GM12878 (cell line): ENCODE measurements around the gene PRKCZ. TPM values are rescaled to one million over a fixed set of nuclear protein-coding genes. Genes with fewer than 3 reads are reported as not detected.

ENCODE experiments used
- ATAC-seq: fragments of 200-7000 bp; cut with Tn5 transposase; 3 replicates; pipeline ENCODE4 v1.9.1; 2020; ENCODE audit warnings: mild to moderate bottlenecking, moderate library complexity
- BruUV-seq: library from RNA; stranded (reverse); fragments of 400-500 nt; replicated peaks from 2 replicates; lab custom pipeline; 2021; lab: Mats Ljungman, UMichigan
- CTCF ChIA-PET: fragments of 300-600 bp; sonication (Branson Sonifier 250); formaldehyde crosslinking; extraction: SDS; loops from one replicate; lab custom pipeline; 2021; ENCODE audit warnings: inconsistent platforms; lab: Yijun Ruan, JAX
- POLR2A ChIA-PET: fragments of 350-600 bp; formaldehyde crosslinking; extraction: SDS; loops from one replicate; lab custom pipeline; 2021; ENCODE audit warnings: inconsistent platforms; lab: Charles Lee
- RAD21 ChIA-PET: fragments of 300-600 bp; sonication (Branson Sonifier 250); formaldehyde crosslinking; loops from one replicate; lab custom pipeline; 2023; ENCODE audit warnings: antibody characterized with exemption; ENCODE audit not compliant: unreplicated experiment; lab: Charles Lee
- SMC1A ChIA-PET: fragments of 300-600 bp; sonication (Branson Sonifier 250); formaldehyde crosslinking; loops from one replicate; lab custom pipeline; 2023; ENCODE audit not compliant: unreplicated experiment, uncharacterized antibody; lab: Charles Lee
- DNase-seq: peaks from one replicate; pipeline ENCODE4 v3.0.0-alpha.2; 2011; ENCODE audit warnings: low read depth, low spot score
- FAIRE-seq: peaks from 3 replicates; lab custom pipeline; 2011; peaks lifted over from hg19 to GRCh38; lab: Jason Lieb, UNC
- H2AFZ ChIP-seq: 2 replicates; pipeline ENCODE4 v1.6.0; 2011; ENCODE audit warnings: low read depth, low read length, control low read depth; ENCODE audit not compliant: control insufficient read depth
- H3K27ac ChIP-seq: 2 replicates; pipeline ENCODE4 v1.5.1; 2011; ENCODE audit warnings: control low read depth; ENCODE audit not compliant: control insufficient read depth, insufficient read depth
- H3K27me3 ChIP-seq, 2 experiments: replicated peaks in 1 of 2; 2 replicates each; pipeline versions ENCODE4 v1.6.0 to v1.6.1; 2011; ENCODE audit warnings: low read length in 1 of 2; ENCODE audit not compliant: control insufficient read depth in 2 of 2, insufficient read depth in 2 of 2
- H3K36me3 ChIP-seq, 2 experiments: 2 replicates each; pipeline ENCODE4 v1.5.1; 2011; ENCODE audit warnings: low read length in 1 of 2; ENCODE audit not compliant: control insufficient read depth in 2 of 2, insufficient read depth in 2 of 2
- H3K4me1 ChIP-seq: 2 replicates; pipeline ENCODE4 v1.6.1; 2011; ENCODE audit warnings: mild to moderate bottlenecking, low read length, moderate library complexity, mixed read lengths; ENCODE audit not compliant: control insufficient read depth, insufficient read depth
- H3K4me2 ChIP-seq: 2 replicates; pipeline ENCODE4 v1.6.0; 2011; ENCODE audit warnings: control low read depth; ENCODE audit not compliant: control insufficient read depth, insufficient read depth
- H3K4me3 ChIP-seq: fragments of 200-600 bp; sonication (generic); 2 replicates; pipeline ENCODE4 v1.5.1; 2016
- H3K79me2 ChIP-seq: 2 replicates; pipeline ENCODE4 v1.6.0; 2011; ENCODE audit warnings: low read length; ENCODE audit not compliant: control insufficient read depth, insufficient read depth
- H3K9ac ChIP-seq: 2 replicates; pipeline ENCODE4 v1.8.0; 2011; ENCODE audit warnings: low read length, control low read depth, mixed read lengths; ENCODE audit not compliant: control insufficient read depth, insufficient read depth
- H3K9me3 ChIP-seq: replicated peaks from 3 replicates; pipeline ENCODE4 v1.5.1; 2011; ENCODE audit warnings: mild to moderate bottlenecking, low read length; ENCODE audit not compliant: control insufficient read depth, insufficient read depth
- H4K20me1 ChIP-seq: 2 replicates; pipeline ENCODE4 v1.6.0; 2011; ENCODE audit not compliant: control insufficient read depth, insufficient read depth
- ASH2L ChIP-seq: fragments of 300-600, 200-600 bp; sonication (generic); IDR thresholded peaks from 2 replicates; pipeline ENCODE4 v1.6.1; 2017; ENCODE audit warnings: low read depth, mild to moderate bottlenecking, borderline replicate concordance
- CBX5 ChIP-seq: sonication (generic); IDR thresholded peaks from 2 replicates; pipeline ENCODE4 v1.6.1; 2016; ENCODE audit warnings: low read depth, moderate library complexity, mild to moderate bottlenecking, inconsistent platforms
- CREM ChIP-seq: IDR thresholded peaks from 2 replicates; pipeline ENCODE4 v1.6.1; 2014; ENCODE audit warnings: antibody characterized with exemption, low read depth
- FOXK2 ChIP-seq: fragments of 450-650 bp; IDR thresholded peaks from 2 replicates; pipeline ENCODE4 v1.6.1; 2017; ENCODE audit warnings: mild to moderate bottlenecking, moderate library complexity
- MYC ChIP-seq: IDR thresholded peaks from 2 replicates; pipeline ENCODE4 v1.6.1; 2011; ENCODE audit warnings: mild to moderate bottlenecking, low read length, moderate library complexity, inconsistent platforms; ENCODE audit not compliant: insufficient read depth, insufficient replicate concordance, insufficient read length, severe bottlenecking
- NKRF ChIP-seq: fragments of 450-650 bp; conservative IDR thresholded peaks from 2 replicates; pipeline ENCODE4 v1.6.1; 2017; ENCODE audit warnings: mild to moderate bottlenecking, moderate library complexity
- PML ChIP-seq: IDR thresholded peaks from 2 replicates; pipeline ENCODE4 v1.6.1; 2012; ENCODE audit warnings: low read length, inconsistent platforms
- RUNX3 ChIP-seq: IDR thresholded peaks from 2 replicates; pipeline ENCODE4 v1.6.1; 2012; ENCODE audit warnings: low read length, inconsistent platforms
- SREBF2 ChIP-seq: IDR thresholded peaks from 2 replicates; pipeline ENCODE4 v1.6.1; 2012; ENCODE audit warnings: mild to moderate bottlenecking, low read length
- STAT1 ChIP-seq: fragments of 450-650 bp; conservative IDR thresholded peaks from 2 replicates; pipeline ENCODE4 v1.6.1; 2014; ENCODE audit warnings: antibody characterized with exemption, mild to moderate bottlenecking
- TCF12 ChIP-seq: IDR thresholded peaks from 2 replicates; pipeline ENCODE4 v1.6.1; 2011; ENCODE audit warnings: low read depth, mild to moderate bottlenecking, low read length
- ZNF384 ChIP-seq: IDR thresholded peaks from 2 replicates; pipeline ENCODE4 v1.6.1; 2012; ENCODE audit warnings: low read depth, mild to moderate bottlenecking, low read length, improper control_type of control experiment, borderline replicate concordance
- WGBS: methylation state at CpG from one replicate; pipeline ENCODE4 v1.1.6; 2016; ENCODE audit warnings: low lambda C conversion rate; ENCODE audit not compliant: insufficient replicate concordance, insufficient coverage; ENCODE audit errors: missing lambda C conversion rate; 5-methylcytosine and 5-hydroxymethylcytosine counted together
- in situ Hi-C: fragments of 300-500 bp; cut with MboI; formaldehyde crosslinking; loops from 9 replicates; pipeline ENCODE4 v1.14.3; 2018; ENCODE audit warnings: mixed read lengths
- intact Hi-C: fragments of 100-400 bp; cut with micrococcal nuclease; formaldehyde crosslinking; loops from one replicate; pipeline ENCODE4 v1.14.2; 2022; ENCODE audit not compliant: unreplicated experiment
- polyA plus RNA-seq, 11 experiments: library from polyadenylated mRNA; depleted of rRNA in 4 of 11; unstranded in 6 of 11; stranded (reverse) in 5 of 11; fragments of >200 nt; fragmentation: Nextera tagmentation in 4 of 11; fragmentation: Illumina TruSeq in 1 of 11; extraction: Ambion mirVana in 4 of 11; extraction: Trizol in 1 of 11; gene quantifications; 1 replicate in 1 of 11; 2 replicates in 10 of 11; pipeline versions ENCODE4 v1.2.1 to v1.2.3, GENCODE V29; 2011 to 2016; ENCODE audit warnings: inconsistent platforms in 2 of 11, missing spikeins in 2 of 11, low read depth in 1 of 11
- total RNA-seq, 4 experiments: library from RNA; depleted of rRNA in 3 of 4; stranded (reverse); fragments of >200 nt in 3 of 4; fragmentation: Illumina TruSeq in 1 of 4; extraction: Trizol in 1 of 4; gene quantifications; 2 replicates each; pipeline versions ENCODE4 v1.2.1 to v1.2.3, GENCODE V29; 2013 to 2021

PRKCZ gene
- total and polyA plus RNA-seq, 10 of the 15 experiments (the other 5 are each of a cell fraction or from before 2014, with no cell fraction given) = 0.05 to 1.9 (median 0.64) TPM; not detected in 1

GRCh38 chr1:2198571-2198970 lies 148.4 kb downstream of the PRKCZ start:
- BruUV-seq = TSS peak; percentile 91
- Histone ChIP-seq H3K4me1 (peaks cover 10% of the 10 kb centered on the region), H3K27ac (no peak overlapping the region), H3K4me3 (0 out of 2 replicates have a peak overlapping the region, but pooled peaks have one; percentile 11), H3K36me3 (no peaks in the 10 kb centered on the region), H3K9me3 (no peaks in the 10 kb centered on the region), H3K79me2 (no peaks in the 10 kb centered on the region; the same call in 1 of the 2 replicates), H4K20me1 (no peaks in the 10 kb centered on the region), H3K9ac (no peak overlapping the region), H3K4me2 (peak overlapping the region; percentile 43; the same call in 1 of the 2 replicates), H2AFZ (no peak overlapping the region), H3K27me3 (no peaks in the 10 kb centered on the region)
- intact Hi-C loops = loop anchor here (5.0 kb wide), 2 partner anchors 114 to 1224 kb away; no protein-coding TSS in a partner anchor
- RAD21 ChIA-PET = interaction anchor here (1.2 to 1.6 kb wide), 2 partner anchors 31 to 102 kb away, joined by 3 to 6 read pairs; no protein-coding TSS in a partner anchor
- 45% methylated on average over 11 of the region's 11 CpGs for WGBS
- DNase-seq (no peak), FAIRE-seq (no peak), ATAC-seq (no peak)
- POLR2A ChIA-PET = interaction anchor here (0.5 to 1.5 kb wide), 5 partner anchors 9 to 193 kb away, joined by 3 to 6 read pairs (median 3); partner anchors contain the start of genes MORN1, RER1 and SKI
- TF ChIP-seq TCF12 = no peak
- TF ChIP-seq ZNF384 = no peak
- TF ChIP-seq STAT1 = no peak
- no peak for TF ChIP-seq RUNX3
- no peak for TF ChIP-seq PML
- TF ChIP-seq FOXK2 = no peak
- TF ChIP-seq MYC = no peak
- TF ChIP-seq ASH2L = no peak
- no peak for TF ChIP-seq CREM
- TF ChIP-seq NKRF = no peak
- no peak for TF ChIP-seq CBX5
- TF ChIP-seq SREBF2 = no peak
- in situ Hi-C loops = loop anchor here (10.0 kb wide), 1 partner anchor 1226 kb away; no protein-coding TSS in a partner anchor
- SMC1A ChIA-PET = interaction anchor here (0.9 to 1.2 kb wide), 2 partner anchors 36 to 184 kb away, joined by 3 to 4 read pairs; no protein-coding TSS in a partner anchor
- CTCF ChIA-PET = interaction anchor here (1.0 to 1.7 kb wide), 4 partner anchors 30 to 183 kb away, joined by 3 to 10 read pairs (median 4); no protein-coding TSS in a partner anchor
